Measurements from ENCODE around the gene TMEM212.

The TMEM212 gene

GRCh38 chr3:171842864-171843518 lies at the start of gene TMEM212:
TSS of gene TMEM212 (plus strand) at chr3:171843349. CDS start at chr3:171843384, 35 bp downstream.
- DNase-seq (ENCODE audit: low read depth): no peak

GRCh38 chr3:171796625-171797264 lies 46.4 kb upstream of the TMEM212 start:
- DNase-seq (ENCODE audit: low read depth): no peak

GRCh38 chr3:171797265-171797679 lies 45.9 kb upstream of the TMEM212 start:
- DNase-seq (ENCODE audit: low read depth): no peak

GRCh38 chr3:171797873-171798272 lies 45.3 kb upstream of the TMEM212 start:
- DNase-seq (ENCODE audit: low read depth): no peak

- DNase-seq (ENCODE audit: low read depth): no peak
Measured at GRCh38 chr3:171799501-171799900, 43.6 kb upstream of the TMEM212 start.

GRCh38 chr3:171801738-171802589 lies 41.2 kb upstream of the TMEM212 start:
- no peak for DNase-seq (ENCODE audit: low read depth)

- no peak for DNase-seq (ENCODE audit: low read depth)
Measured at GRCh38 chr3:171802590-171802956, 40.6 kb upstream of the TMEM212 start.

- no peak for DNase-seq (ENCODE audit: low read depth)
Measured at GRCh38 chr3:171803044-171803443, 40.1 kb upstream of the TMEM212 start.

- DNase-seq (ENCODE audit: low read depth): no peak
Measured at GRCh38 chr3:171804618-171805389, 38.3 kb upstream of the TMEM212 start.

GRCh38 chr3:171805687-171806086 lies 37.5 kb upstream of the TMEM212 start:
- DNase-seq (ENCODE audit: low read depth): no peak

- no peak for DNase-seq (ENCODE audit: low read depth)
Measured at GRCh38 chr3:171806200-171807128, 36.7 kb upstream of the TMEM212 start.

GRCh38 chr3:171807129-171807675 lies 35.9 kb upstream of the TMEM212 start:
- no peak for DNase-seq (ENCODE audit: low read depth)

- DNase-seq (ENCODE audit: low read depth): no peak
Measured at GRCh38 chr3:171807806-171808205, 35.3 kb upstream of the TMEM212 start.

- no peak for DNase-seq (ENCODE audit: low read depth)
Measured at GRCh38 chr3:171809611-171809860, 33.6 kb upstream of the TMEM212 start.

GRCh38 chr3:171809861-171810628 lies 33.1 kb upstream of the TMEM212 start, which contains the start of gene PLD1:
TSS of gene PLD1 (minus strand) at chr3:171810483. CDS start at chr3:171738051, 72,432 bp downstream.
- peak; percentile 23 for DNase-seq (ENCODE audit: low read depth)

GRCh38 chr3:171810629-171811294 lies 32.4 kb upstream of the TMEM212 start:
- DNase-seq (ENCODE audit: low read depth): no peak

- no peak for DNase-seq (ENCODE audit: low read depth)
Measured at GRCh38 chr3:171811295-171811912, 31.7 kb upstream of the TMEM212 start.

GRCh38 chr3:171811913-171812335 lies 31.2 kb upstream of the TMEM212 start:
- no peak for DNase-seq (ENCODE audit: low read depth)

GRCh38 chr3:171812811-171813210 lies 30.3 kb upstream of the TMEM212 start:
- DNase-seq (ENCODE audit: low read depth): no peak

Measured in stimulated activated CD8-positive, alpha-beta memory T cell treated with anti-CD3 and anti-CD28 coated beads, Interleukin-4, amount 100 ng/mL, for 24 hours (primary cell).